Measurements from ENCODE around the gene RMRP. TPM values are rescaled to one million over a fixed set of nuclear protein-coding genes. Genes with fewer than 3 reads are reported as not detected.

Gene RMRP
- total and polyA plus RNA-seq, 9 of the 15 experiments (the other 6 are each of a cell fraction or from before 2014, with no cell fraction given): 75.7 to 89,974 (median 13,378) TPM; not detected in 3

DNA sequence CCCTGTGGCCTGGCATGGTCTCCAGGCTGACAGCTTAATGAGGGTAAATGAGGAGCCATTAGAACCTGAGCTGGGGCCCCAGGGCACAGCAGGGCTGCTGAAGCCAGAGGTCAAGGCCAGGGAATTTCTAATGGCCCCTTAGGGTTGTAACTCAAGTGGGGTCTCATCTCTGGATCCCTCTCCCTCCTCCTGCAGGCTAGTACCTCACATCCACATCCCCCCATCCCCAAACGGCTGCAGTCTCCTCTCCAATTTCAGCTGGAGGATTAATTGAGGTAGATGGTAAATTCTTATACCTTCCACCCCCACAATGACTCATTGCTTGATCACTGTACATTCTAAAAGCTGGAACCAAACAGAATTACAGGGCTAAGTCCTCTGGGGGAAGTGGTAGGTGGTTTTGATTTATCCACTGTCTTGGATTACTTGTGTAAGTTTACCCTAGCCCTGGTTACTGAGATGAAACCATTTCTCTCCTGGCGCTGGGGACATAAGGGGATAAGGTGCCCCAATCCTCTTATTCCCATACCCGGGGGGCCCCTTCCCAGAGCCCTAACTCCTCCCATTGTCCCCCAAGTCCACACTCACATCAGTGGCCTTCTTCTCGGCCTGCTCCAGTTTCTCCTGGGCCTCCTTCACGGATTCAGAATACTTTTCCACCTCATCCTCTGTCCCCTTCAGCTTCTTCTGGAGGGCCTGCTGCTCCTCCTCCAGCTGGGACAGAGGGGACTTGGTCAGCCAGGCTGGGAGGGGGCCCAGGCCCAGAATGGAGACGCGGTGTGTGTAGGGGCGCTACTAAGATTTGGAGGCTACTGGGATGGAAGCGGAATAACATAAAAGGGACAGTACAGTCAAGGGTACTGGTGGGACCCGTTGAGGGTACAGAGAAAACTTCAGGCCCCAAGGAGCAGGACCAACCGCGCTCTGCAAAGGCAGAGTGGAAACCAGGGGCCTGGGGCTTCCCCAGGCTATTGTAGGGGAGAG, 31.0 kb upstream of the RMRP start:
- 82% methylated on average over 11 of the region's 12 CpGs for WGBS (ENCODE audit: insufficient coverage, low coverage, missing lambda C conversion rate)
- Histone ChIP-seq H3K4me1 (replicated peaks in 1 of 2; ENCODE audit: control insufficient read depth in 2 of 2, insufficient read depth in 2 of 2, low read length in 2 of 2) (peaks cover 12 to 23% of the 10 kb centered on the region in 2 experiments; a peak in 4 of 5 replicates), H3K4me3 (no peak overlapping the region), H3K9me3 (replicated peaks; ENCODE audit: control insufficient read depth, insufficient read depth, low read depth, low read length) (no peaks in the 10 kb centered on the region), H3K4me2 (ENCODE audit: insufficient read depth, low read length) (no peak overlapping the region), H3K79me2 (ENCODE audit: control insufficient read depth, insufficient read depth, low read length) (no peaks in the 10 kb centered on the region), H3K36me3 (ENCODE audit: control insufficient read depth, insufficient read depth, low read length) (peaks cover 4% of the 10 kb centered on the region; the same call in 2 of the 3 replicates), H3K9me1 (ENCODE audit: control insufficient read depth, insufficient read depth, low read length) (no peaks in the 10 kb centered on the region), H4K20me1 (replicated peaks; ENCODE audit: control insufficient read depth, insufficient read depth, low read length) (no peaks in the 10 kb centered on the region), H3K27me3 (ENCODE audit: control insufficient read depth in 2 of 2, insufficient read depth in 2 of 2, low read length in 2 of 2) (no peaks in the 10 kb centered on the region), H3K9ac (ENCODE audit: insufficient read depth in 1 of 2, low read depth in 2 of 2, low read length in 2 of 2) (peak overlapping the region in 1 of 2 experiments; percentile 26; a peak in 2 of 4 replicates), H2AFZ (ENCODE audit: low read depth, low read length) (no peak overlapping the region), H3K27ac (ENCODE audit: extremely low read depth, low read depth, low read length) (no peak overlapping the region)
- ATAC-seq (no peak), FAIRE-seq (peak; percentile 44), DNase-seq (ENCODE audit: extremely low read depth in 1 of 4, low spot score in 3 of 4) (no peak)
- no peak for TF ChIP-seq CHD2 (IDR thresholded peaks at IDR 0.05; ENCODE audit: low read depth, low read length)
- TF ChIP-seq, protein P1, sequence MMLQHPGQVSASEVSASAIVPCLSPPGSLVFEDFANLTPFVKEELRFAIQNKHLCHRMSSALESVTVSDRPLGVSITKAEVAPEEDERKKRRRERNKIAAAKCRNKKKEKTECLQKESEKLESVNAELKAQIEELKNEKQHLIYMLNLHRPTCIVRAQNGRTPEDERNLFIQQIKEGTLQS (IDR thresholded peaks at IDR 0.05): peak; percentile 44; the same call in 1 of the 2 replicates
- TF ChIP-seq, protein P1 (CRISPR knock-in tag; conservative IDR thresholded peaks at IDR 0.05): no peak
- TF ChIP-seq JUND (IDR thresholded peaks at IDR 0.05; ENCODE audit: borderline replicate concordance, low read depth, low read length): peak; percentile 40; the same call in 1 of the 2 replicates
- TF ChIP-seq JUND (tag; IDR thresholded peaks at IDR 0.05; ENCODE audit: borderline replicate concordance, low read depth, low read length): no peak
- peak; percentile 78 for TF ChIP-seq EGR1 (conservative IDR thresholded peaks at IDR 0.05)
- TF ChIP-seq PRMT5 (CRISPR knock-in tag; IDR thresholded peaks at IDR 0.05): no peak
- TF ChIP-seq FOSL1 (tag; conservative IDR thresholded peaks at IDR 0.05): 0 out of 2 replicates have a peak, but pooled peaks have one; percentile 19
- no peak for TF ChIP-seq NFATC3 (IDR thresholded peaks at IDR 0.05)
- no peak for TF ChIP-seq TEAD1 (CRISPR knock-in tag; IDR thresholded peaks at IDR 0.05)
- ChIA-PET CTCF (ENCODE audit: low intra/inter-chr PET ratio) (no interaction called here), POLR2A (interaction anchor here (0.6 to 1.0 kb wide), 5 partner anchors 12 to 38 kb away, joined by 3 read pairs; no protein-coding TSS in a partner anchor)
- in situ Hi-C loops (cut with MboI) (no loop called here), intact Hi-C loops (cut with micrococcal nuclease) (no loop called here)
- BruUV-seq (replicated peaks): no TSS peak
